HG03469 (cell line): ENCODE measurements around the gene OR5B2.
"Not testable (repeated sequence)": the region's sequence is repeated elsewhere in the genome, so short reads cannot be mapped to it uniquely, and the experiment has no call there.

Source experiments
- ATAC-seq: cut with Tn5 transposase; IDR thresholded peaks from one replicate; pipeline ENCODE4 v1.9.1; 2021; ENCODE audit warnings: mild to moderate bottlenecking, moderate library complexity, moderate number of reproducible peaks; ENCODE audit not compliant: unreplicated experiment

OR5B2 gene

GRCh38 chr11:58428021-58428420 lies at the start of gene OR5B2:
OR5B2 (minus strand) TSS chr11:58428121; CDS start chr11:58423261, 4,860 bp downstream.
- no peak for ATAC-seq

- no peak for ATAC-seq
Measured at GRCh38 chr11:58471892-58472291, 44.0 kb upstream of the OR5B2 start.

GRCh38 chr11:58466293-58466692 lies 38.4 kb upstream of the OR5B2 start:
- no peak for ATAC-seq

- ATAC-seq = no peak
Measured at GRCh38 chr11:58465690-58466089, 37.8 kb upstream of the OR5B2 start.

GRCh38 chr11:58451585-58451984 lies 23.7 kb upstream of the OR5B2 start:
- ATAC-seq = no peak

GRCh38 chr11:58446294-58446693 lies 18.4 kb upstream of the OR5B2 start:
- ATAC-seq = no peak

GRCh38 chr11:58444300-58444699 lies 16.4 kb upstream of the OR5B2 start:
- ATAC-seq = no peak

- no peak for ATAC-seq
Measured at GRCh38 chr11:58442136-58442535, 14.2 kb upstream of the OR5B2 start, which contains the start of gene OR5B12. OR5B12 (minus strand) TSS chr11:58442236; CDS start chr11:58440151, 2,085 bp downstream.

- no peak for ATAC-seq
Measured at GRCh38 chr11:58438486-58438885, 10.6 kb upstream of the OR5B2 start.

- ATAC-seq = no peak
Measured at GRCh38 chr11:58434217-58434616, 6.3 kb upstream of the OR5B2 start.

- peak; percentile 86 for ATAC-seq
Measured at GRCh38 chr11:58433638-58434203, 5.8 kb upstream of the OR5B2 start.

- no peak for ATAC-seq
Measured at GRCh38 chr11:58429273-58429672, 1.4 kb upstream of the OR5B2 start.

- no peak for ATAC-seq
Measured at GRCh38 chr11:58406774-58407173, 21.1 kb downstream of the OR5B2 start, which contains the start of gene OR5B3. OR5B3 (minus strand) TSS chr11:58406874; CDS start chr11:58403409, 3,465 bp downstream.

GRCh38 chr11:58399622-58400021 lies 28.3 kb downstream of the OR5B2 start:
- not testable (repeated sequence) for ATAC-seq

GRCh38 chr11:58395581-58395980 lies 32.3 kb downstream of the OR5B2 start:
- no peak for ATAC-seq

GRCh38 chr11:58394195-58394594 lies 33.7 kb downstream of the OR5B2 start:
- no peak for ATAC-seq

GRCh38 chr11:58392746-58393145 lies 35.2 kb downstream of the OR5B2 start:
- no peak for ATAC-seq

GRCh38 chr11:58391879-58392278 lies 36.0 kb downstream of the OR5B2 start:
- ATAC-seq = no peak

GRCh38 chr11:58390551-58391063 lies 37.3 kb downstream of the OR5B2 start:
- no peak for ATAC-seq
